ENCODE measurements around the gene MPP1. TPM values are rescaled to one million over a fixed set of nuclear protein-coding genes. Genes with fewer than 3 reads are reported as not detected.

The MPP1 gene
- total RNA-seq, 1 experiment from 2014 or later, result 27.0 TPM

GRCh38 chrX:154779261-154779660 lies 26.0 kb downstream of the MPP1 start:
- peaks cover 51% of the 10 kb centered on the region for H3K36me3 Mint-ChIP-seq (ENCODE audit: insufficient read depth, unreplicated experiment)
- no peak overlapping the region for H3K27ac Mint-ChIP-seq (ENCODE audit: unreplicated experiment)
- ChIA-PET CTCF (no interaction called here), POLR2A (no interaction called here)
- H3K9me3 Mint-ChIP-seq (ENCODE audit: unreplicated experiment), result no peaks in the 10 kb centered on the region
- no peak overlapping the region for H3K4me3 Mint-ChIP-seq (ENCODE audit: unreplicated experiment)
- TF ChIP-seq CTCF (IDR thresholded peaks at IDR 0.05; ENCODE audit: insufficient read depth in 1 of 2, low read depth in 1 of 2, low read length in 1 of 2, severe bottlenecking in 1 of 2, unreplicated experiment in 1 of 2), result no peak
- intact Hi-C loops (cut with micrococcal nuclease; ENCODE audit: unreplicated experiment), result no loop called here
- Histone ChIP-seq H3K9me3 (no peaks in the 10 kb centered on the region), H3K36me3 (ENCODE audit: control insufficient read depth, insufficient read depth, low read length) (no peaks in the 10 kb centered on the region), H3K27me3 (replicated peaks; ENCODE audit: control insufficient read depth, insufficient read depth, low read length) (no peaks in the 10 kb centered on the region), H3K4me3 (ENCODE audit: low read depth, low read length) (no peak overlapping the region), H3K4me1 (no peaks in the 10 kb centered on the region; the same call in 1 of the 2 replicates)
- no peak for DNase-seq
- H3K4me1 Mint-ChIP-seq (ENCODE audit: low read depth, unreplicated experiment), result peaks cover 8% of the 10 kb centered on the region
- no peaks in the 10 kb centered on the region for H3K27me3 Mint-ChIP-seq (ENCODE audit: insufficient read depth, unreplicated experiment)
- no TSS peak for BruUV-seq (replicated peaks)

GRCh38 chrX:154776753-154777152 lies 28.5 kb downstream of the MPP1 start:
- no peaks in the 10 kb centered on the region for H3K4me1 Mint-ChIP-seq (ENCODE audit: low read depth, unreplicated experiment)
- intact Hi-C loops (cut with micrococcal nuclease; ENCODE audit: unreplicated experiment), result no loop called here
- H3K27ac Mint-ChIP-seq (ENCODE audit: unreplicated experiment), result no peak overlapping the region
- H3K9me3 ChIP-seq, result no peaks in the 10 kb centered on the region
- H3K36me3 Mint-ChIP-seq (ENCODE audit: insufficient read depth, unreplicated experiment), result peaks cover 70% of the 10 kb centered on the region
- no peaks in the 10 kb centered on the region for H3K9me3 Mint-ChIP-seq (ENCODE audit: unreplicated experiment)
- H3K4me3 ChIP-seq (ENCODE audit: low read depth, low read length), result no peak overlapping the region
- no peak overlapping the region for H3K4me3 Mint-ChIP-seq (ENCODE audit: unreplicated experiment)
- ChIA-PET POLR2A (interaction anchor here (0.5 kb wide), 1 partner anchor 23 kb away, joined by 4 read pairs; no protein-coding TSS in a partner anchor), CTCF (interaction anchor here (1.1 kb wide), 1 partner anchor 10 kb away, joined by 4 read pairs; no protein-coding TSS in a partner anchor)
- no peaks in the 10 kb centered on the region for H3K27me3 ChIP-seq (replicated peaks; ENCODE audit: control insufficient read depth, insufficient read depth, low read length)
- H3K4me1 ChIP-seq, result no peaks in the 10 kb centered on the region
- no peak for TF ChIP-seq CTCF (IDR thresholded peaks at IDR 0.05; ENCODE audit: insufficient read depth in 1 of 2, low read depth in 1 of 2, low read length in 1 of 2, severe bottlenecking in 1 of 2, unreplicated experiment in 1 of 2)
- DNase-seq, result no peak
- no peaks in the 10 kb centered on the region for H3K27me3 Mint-ChIP-seq (ENCODE audit: insufficient read depth, unreplicated experiment)
- no TSS peak for BruUV-seq (replicated peaks)
- no peaks in the 10 kb centered on the region for H3K36me3 ChIP-seq (ENCODE audit: control insufficient read depth, insufficient read depth, low read length)

GRCh38 chrX:154775419-154776349 lies 29.6 kb downstream of the MPP1 start:
- Mint-ChIP-seq H3K9me3 (ENCODE audit: unreplicated experiment) (no peaks in the 10 kb centered on the region), H3K4me3 (ENCODE audit: unreplicated experiment) (no peak overlapping the region), H3K27me3 (ENCODE audit: insufficient read depth, unreplicated experiment) (no peaks in the 10 kb centered on the region), H3K36me3 (ENCODE audit: insufficient read depth, unreplicated experiment) (peaks cover 77% of the 10 kb centered on the region), H3K4me1 (ENCODE audit: low read depth, unreplicated experiment) (no peaks in the 10 kb centered on the region), H3K27ac (ENCODE audit: unreplicated experiment) (no peak overlapping the region)
- ChIA-PET CTCF (interaction anchor here (1.1 kb wide), 1 partner anchor 11 kb away, joined by 4 read pairs; no protein-coding TSS in a partner anchor), POLR2A (no interaction called here)
- Histone ChIP-seq H3K27me3 (replicated peaks; ENCODE audit: control insufficient read depth, insufficient read depth, low read length) (no peaks in the 10 kb centered on the region), H3K4me1 (no peaks in the 10 kb centered on the region), H3K4me3 (ENCODE audit: low read depth, low read length) (no peak overlapping the region), H3K36me3 (ENCODE audit: control insufficient read depth, insufficient read depth, low read length) (no peaks in the 10 kb centered on the region), H3K9me3 (no peaks in the 10 kb centered on the region)
- no peak for TF ChIP-seq CTCF (IDR thresholded peaks at IDR 0.05; ENCODE audit: insufficient read depth in 1 of 2, low read depth in 1 of 2, low read length in 1 of 2, severe bottlenecking in 1 of 2, unreplicated experiment in 1 of 2)
- intact Hi-C loops (cut with micrococcal nuclease; ENCODE audit: unreplicated experiment), result no loop called here
- no peak for DNase-seq
- no TSS peak for BruUV-seq (replicated peaks)
